ENCODE results near the gene OR6C75. TPM values are rescaled to one million over a fixed set of nuclear protein-coding genes. Genes with fewer than 3 reads are reported as not detected.

OR6C75 gene
- total RNA-seq, 1 experiment from 2014 or later = not detected

GRCh38 chr12:55385891-55386290, 23.1 kb downstream of the OR6C75 start:
- Histone ChIP-seq H2BK20ac (ENCODE audit: low read depth, low read length, poor library complexity, severe bottlenecking) (no peak overlapping the region), H3K18ac (ENCODE audit: insufficient read length, low read depth, low read length) (no peak overlapping the region), H3K4me2 (ENCODE audit: insufficient read depth, insufficient read length, low read length) (no peak overlapping the region), H2BK120ac (ENCODE audit: low read depth, low read length, poor library complexity, severe bottlenecking) (no peak overlapping the region), H2BK5ac (ENCODE audit: insufficient read length, low read length) (no peak overlapping the region), H3K4me1 (ENCODE audit: insufficient read depth, low read length) (no peaks in the 10 kb centered on the region; the same call in 1 of the 2 replicates), H3K27ac (ENCODE audit: insufficient read length, low read depth, low read length) (no peak overlapping the region), H4K20me1 (ENCODE audit: control insufficient read depth, insufficient read depth, insufficient read length) (no peaks in the 10 kb centered on the region), H3K79me2 (ENCODE audit: insufficient read depth, low read length) (no peaks in the 10 kb centered on the region), H4K91ac (ENCODE audit: insufficient read length, low read depth, low read length) (no peak overlapping the region), H3K79me1 (ENCODE audit: insufficient read depth, low read depth, low read length, poor library complexity, severe bottlenecking) (no peaks in the 10 kb centered on the region), H3K4ac (ENCODE audit: low read depth, low read length) (no peak overlapping the region), H3K23me2 (ENCODE audit: insufficient read length, low read depth, low read length, poor library complexity, severe bottlenecking) (no peaks in the 10 kb centered on the region), H4K8ac (replicated peaks; ENCODE audit: insufficient read length, low read depth, low read length) (no peak overlapping the region), H3K14ac (ENCODE audit: insufficient read depth, low read length) (no peak overlapping the region), H2BK15ac (ENCODE audit: low read depth, low read length) (no peak overlapping the region), H4K5ac (ENCODE audit: insufficient read length, low read depth, low read length) (no peak overlapping the region), H2AK5ac (ENCODE audit: insufficient read length, low read length) (no peak overlapping the region), H3T11ph (ENCODE audit: low read length) (no peak overlapping the region), H3K9me3 (ENCODE audit: control insufficient read depth, low read depth, low read length) (no peaks in the 10 kb centered on the region), H3K23ac (ENCODE audit: insufficient read length, low read depth, low read length) (no peak overlapping the region), H2BK12ac (ENCODE audit: insufficient read length, low read depth, low read length) (no peak overlapping the region), H3K56ac (ENCODE audit: insufficient read length, low read depth, low read length) (no peak overlapping the region), H3K27me3 (ENCODE audit: insufficient read depth, low read length) (no peaks in the 10 kb centered on the region), H2AFZ (ENCODE audit: low read length) (peak overlapping the region; percentile 32), H3K9ac (ENCODE audit: extremely low read depth, insufficient read length, low read length) (no peak overlapping the region)
- peak; percentile 31 for DNase-seq
- Mint-ChIP-seq H3K27me3 (ENCODE audit: low read depth) (no peaks in the 10 kb centered on the region), H3K4me3 (peak overlapping the region in 1 of 2 experiments; percentile 13; a peak in 1 of 5 replicates), H3K27ac (no peak overlapping the region; a peak in 2 of 7 replicates), H3K36me3 (ENCODE audit: insufficient read depth in 1 of 3, low read depth in 3 of 3) (no peaks in the 10 kb centered on the region), H3K4me1 (peaks cover 10 to 11% of the 10 kb centered on the region in 2 experiments), H3K9me3 (no peaks in the 10 kb centered on the region)
- 0 out of 3 replicates have a peak, but pooled peaks have one; percentile 11 for TF ChIP-seq CTCF (conservative IDR thresholded peaks at IDR 0.05)
